GM18907 (cell line): ENCODE measurements around the gene ZNF84.
A peak's percentile ranks its signal among the peaks of the same experiment; 100 is the strongest.

ENCODE experiments used
- ATAC-seq: cut with Tn5 transposase; IDR thresholded peaks from one replicate; pipeline ENCODE4 v1.9.1; 2021; ENCODE audit warnings: mild to moderate bottlenecking, moderate library complexity; ENCODE audit not compliant: unreplicated experiment

ZNF84 gene

DNA sequence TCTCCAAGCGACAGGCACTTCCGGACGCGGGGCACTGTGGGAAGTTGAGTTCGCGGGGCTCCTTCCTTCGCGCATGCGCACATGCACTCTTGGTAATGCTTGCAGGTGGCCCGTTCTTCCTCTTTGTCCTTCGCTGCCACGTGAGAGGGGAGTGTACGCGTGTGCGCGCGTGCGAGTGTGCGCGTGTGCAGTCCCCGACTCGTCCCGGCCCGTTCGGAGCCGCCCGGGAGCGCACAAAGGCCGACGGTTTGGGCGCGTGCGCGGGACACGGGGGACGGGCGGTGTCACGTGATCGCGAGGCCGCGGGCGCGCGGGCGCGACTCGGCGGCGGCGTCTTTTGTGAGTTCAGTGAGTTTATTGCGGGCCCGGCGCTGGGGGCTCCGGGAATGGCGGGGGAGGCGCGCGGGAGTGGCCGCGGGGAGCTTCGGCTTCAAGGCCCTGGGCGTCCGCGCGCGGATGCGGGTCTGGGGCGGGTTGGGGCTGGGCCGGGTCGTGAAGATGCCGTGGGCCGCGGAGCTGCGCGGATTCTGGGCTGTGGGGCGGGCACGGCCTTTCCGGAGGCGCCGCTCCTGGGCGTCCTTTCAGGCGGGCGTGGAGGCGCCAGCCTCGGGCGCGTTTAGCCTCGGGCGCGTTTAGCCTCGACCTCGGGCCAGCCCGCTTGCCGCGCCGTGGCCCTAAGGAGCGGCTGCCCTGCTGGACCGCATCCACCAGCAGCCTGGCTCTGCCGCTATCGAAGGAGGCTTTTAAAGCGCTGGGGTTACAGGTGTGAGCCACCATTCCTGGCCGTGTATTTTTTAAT lies at the start of gene ZNF84:
Gene ZNF84 (plus strand): TSS at position 303 of the 799 bp plus-strand sequence. CDS start 3,959 bp downstream, outside the sequence.
- ATAC-seq: peak; percentile 95

DNA sequence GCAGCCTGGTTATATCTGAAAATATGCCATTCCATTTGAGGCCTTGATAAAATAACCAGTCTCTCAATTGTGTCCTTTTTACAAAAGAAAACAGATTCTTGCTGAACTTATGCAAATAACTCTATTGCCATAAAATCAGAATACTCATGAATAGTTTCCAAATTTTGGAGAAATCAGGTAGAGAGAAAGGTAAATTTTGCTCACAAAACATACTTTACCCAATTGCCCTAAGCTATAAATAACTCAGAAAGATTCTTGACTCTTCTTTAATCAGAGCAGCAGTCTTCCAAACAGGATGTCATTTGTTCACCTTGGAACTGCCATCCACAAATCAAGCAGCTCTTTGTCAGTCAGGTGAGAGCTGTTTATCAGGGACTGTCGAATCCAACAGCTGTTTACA lies 38.6 kb upstream of the ZNF84 start:
- no peak for ATAC-seq

DNA sequence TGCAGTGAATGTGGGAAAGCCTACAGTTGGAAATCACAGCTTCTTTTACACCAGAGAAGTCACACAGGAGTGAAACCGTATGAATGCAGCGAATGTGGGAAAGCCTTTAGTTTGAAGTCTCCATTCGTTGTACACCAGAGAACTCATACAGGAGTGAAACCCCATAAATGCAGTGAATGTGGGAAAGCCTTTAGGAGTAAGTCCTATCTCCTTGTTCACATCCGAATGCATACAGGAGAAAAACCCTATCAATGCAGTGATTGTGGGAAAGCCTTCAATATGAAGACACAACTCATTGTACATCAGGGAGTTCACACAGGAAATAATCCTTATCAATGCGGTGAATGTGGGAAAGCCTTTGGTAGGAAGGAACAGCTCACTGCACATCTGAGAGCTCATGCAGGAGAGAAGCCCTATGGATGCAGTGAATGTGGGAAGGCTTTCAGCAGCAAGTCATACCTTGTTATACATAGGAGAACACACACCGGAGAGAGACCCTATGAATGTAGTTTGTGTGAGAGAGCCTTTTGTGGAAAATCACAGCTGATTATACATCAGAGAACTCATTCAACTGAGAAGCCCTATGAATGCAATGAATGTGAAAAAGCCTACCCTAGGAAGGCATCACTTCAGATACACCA lies 26.5 kb upstream of the ZNF84 start:
- ATAC-seq: no peak

DNA sequence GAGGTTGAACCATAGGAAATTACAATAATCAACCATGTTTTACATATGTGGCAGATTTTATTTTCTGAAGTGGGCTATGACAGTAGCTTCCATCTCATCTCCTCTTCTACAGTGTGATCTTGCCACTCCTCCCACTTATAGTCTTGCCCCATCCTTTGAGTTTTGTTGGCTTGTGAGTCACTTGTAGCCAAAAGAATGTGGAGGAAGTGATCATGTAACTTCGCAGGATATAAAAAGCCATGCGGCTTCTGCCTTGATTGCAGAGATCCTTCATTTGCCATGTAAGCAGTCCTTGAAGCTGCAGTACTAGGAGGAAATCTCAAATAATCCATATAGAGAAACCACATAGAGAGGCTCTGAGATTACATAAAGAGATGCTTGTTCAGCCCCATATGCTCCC lies 13.7 kb upstream of the ZNF84 start:
- no peak for ATAC-seq

DNA sequence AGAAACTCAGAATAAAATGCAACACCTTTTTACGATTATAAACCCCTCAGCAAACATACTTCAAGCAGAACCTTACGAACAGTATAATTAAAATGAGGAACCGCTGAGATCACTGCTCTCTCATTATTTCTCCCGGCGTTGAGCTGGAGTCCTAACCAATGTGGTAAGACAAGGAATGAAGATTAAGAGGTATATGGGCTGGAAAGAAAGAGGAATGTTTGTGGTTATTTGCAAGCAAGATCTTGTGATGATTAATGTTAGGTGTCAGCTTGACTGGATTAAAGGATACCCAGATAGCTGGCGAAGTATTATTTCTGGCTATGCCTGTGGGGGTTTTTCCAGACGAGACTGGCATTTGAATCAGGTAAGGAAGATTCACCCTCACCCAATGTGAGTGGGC lies 10.3 kb upstream of the ZNF84 start:
- no peak for ATAC-seq

DNA sequence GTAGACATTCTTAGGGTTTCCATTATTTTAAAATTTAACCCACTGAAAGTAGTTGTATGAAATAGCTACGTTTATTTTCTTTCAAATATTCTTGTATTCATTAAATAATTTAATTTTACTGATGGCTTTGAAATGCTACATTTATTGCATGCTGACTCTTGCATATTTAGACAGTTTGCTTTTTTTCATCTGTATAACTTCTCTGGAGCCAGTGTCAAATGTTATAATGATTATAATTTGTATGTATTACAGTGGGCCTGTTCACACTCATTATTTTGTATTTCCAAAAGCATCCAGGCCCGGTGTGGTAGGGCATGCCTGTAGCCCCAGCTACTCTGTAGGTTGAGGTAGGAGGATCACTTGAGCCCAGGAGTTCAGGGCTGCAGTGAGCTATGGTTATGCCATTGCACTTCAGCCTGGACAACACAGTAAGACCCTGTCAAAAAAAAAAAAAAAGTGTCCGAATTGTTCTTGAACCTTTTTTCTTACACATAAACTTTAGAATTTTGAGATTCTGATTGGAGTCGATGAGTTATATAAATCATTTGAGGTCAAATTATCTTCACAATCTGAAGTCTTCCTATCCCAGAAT lies 905 bp downstream of the ZNF84 start:
- ATAC-seq: no peak

DNA sequence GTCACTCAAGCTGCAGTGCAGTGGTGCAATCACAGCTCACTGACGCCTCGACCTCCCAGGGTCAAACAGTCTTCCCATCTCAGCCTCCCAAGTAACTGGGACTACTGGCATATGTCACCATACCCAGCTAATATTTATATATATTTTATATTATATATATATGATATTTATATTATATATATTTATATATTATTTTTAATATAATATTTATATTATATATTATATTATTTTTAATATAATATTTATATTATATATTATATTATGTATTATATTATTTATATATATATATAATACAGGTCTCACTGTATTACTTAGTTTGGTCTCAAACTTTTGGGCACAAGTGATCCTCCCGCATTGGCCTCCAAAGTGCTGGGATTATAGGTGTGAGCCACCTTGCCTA lies 9.4 kb downstream of the ZNF84 start:
- no peak for ATAC-seq

DNA sequence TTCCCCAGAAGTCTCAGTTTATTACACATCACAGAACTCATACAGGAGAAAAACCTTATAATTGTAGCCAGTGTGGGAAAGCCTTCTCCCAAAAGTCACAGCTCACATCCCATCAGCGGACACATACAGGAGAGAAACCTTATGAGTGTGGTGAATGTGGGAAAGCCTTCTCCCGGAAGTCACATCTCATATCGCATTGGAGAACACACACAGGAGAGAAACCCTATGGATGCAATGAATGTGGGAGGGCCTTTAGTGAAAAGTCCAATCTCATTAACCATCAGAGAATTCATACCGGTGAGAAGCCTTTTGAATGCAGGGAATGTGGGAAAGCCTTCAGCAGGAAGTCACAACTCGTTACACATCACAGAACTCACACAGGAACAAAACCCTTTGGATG lies 20.1 kb downstream of the ZNF84 start:
- ATAC-seq: no peak

DNA sequence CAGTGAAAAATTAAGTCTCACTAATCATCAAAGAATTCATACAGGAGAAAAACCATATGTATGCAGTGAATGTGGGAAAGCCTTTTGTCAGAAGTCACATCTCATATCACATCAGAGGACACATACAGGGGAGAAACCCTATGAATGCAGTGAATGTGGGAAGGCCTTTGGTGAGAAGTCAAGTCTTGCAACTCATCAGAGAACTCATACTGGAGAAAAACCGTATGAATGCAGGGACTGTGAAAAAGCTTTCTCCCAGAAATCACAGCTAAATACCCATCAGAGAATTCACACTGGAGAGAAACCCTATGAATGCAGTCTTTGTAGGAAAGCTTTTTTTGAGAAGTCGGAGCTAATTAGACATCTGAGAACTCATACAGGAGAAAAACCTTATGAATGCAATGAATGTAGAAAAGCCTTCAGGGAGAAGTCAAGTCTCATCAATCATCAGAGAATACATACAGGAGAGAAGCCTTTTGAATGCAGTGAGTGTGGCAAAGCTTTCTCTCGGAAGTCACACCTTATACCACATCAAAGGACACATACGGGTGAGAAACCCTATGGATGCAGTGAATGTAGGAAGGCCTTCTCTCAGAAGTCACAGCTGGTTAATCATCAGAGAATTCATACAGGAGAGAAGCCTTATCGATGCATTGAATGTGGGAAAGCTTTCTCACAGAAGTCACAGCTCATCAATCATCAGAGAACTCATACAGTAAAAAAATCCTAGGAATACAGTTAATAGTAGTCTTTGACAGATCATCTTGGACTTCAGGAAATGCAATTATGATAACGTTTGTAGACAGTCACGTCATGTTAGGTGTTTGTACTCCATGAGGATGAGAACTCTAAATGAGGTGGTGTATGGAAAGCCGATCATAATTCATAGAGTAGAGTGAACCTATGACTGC lies 21.1 kb downstream of the ZNF84 start:
- ATAC-seq: no peak

DNA sequence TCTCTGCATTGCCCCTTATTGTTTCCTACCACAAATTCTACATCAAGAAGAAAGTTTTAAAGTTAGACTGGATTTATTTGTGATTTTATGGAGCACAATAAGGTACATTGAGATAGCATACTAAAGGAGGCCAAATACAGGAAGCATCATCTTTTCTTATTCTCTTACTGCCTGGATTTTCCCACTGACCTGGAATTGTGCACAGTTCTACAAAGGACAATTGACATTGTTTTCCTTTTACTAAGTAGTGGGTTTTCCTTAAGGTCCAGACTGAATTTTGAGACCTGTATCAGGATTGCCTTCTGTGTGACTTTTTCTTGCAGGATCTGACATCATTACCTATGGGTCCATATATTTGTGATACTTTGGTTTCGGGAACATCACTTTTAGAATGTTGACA lies 24.6 kb downstream of the ZNF84 start:
- ATAC-seq: no peak

DNA sequence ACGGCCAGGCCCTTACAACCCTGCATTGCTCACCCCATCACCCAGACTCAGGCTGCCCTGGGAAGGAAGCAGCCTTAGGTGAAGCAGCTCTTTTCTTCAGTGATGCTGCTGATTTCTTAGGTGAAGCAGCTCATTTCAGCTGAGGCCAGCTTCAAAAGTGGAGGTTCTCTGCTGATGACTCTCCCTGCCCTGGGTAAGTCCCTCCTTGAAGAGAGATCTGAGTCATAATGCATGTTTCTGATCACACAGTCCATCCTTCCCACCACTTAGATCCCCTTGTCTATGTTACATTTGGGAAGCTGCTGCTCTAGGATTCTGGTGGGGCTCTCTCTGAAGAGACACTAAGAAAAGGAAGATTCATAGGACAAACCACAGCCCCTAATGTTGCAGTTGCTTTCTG lies 26.2 kb downstream of the ZNF84 start:
- no peak for ATAC-seq

DNA sequence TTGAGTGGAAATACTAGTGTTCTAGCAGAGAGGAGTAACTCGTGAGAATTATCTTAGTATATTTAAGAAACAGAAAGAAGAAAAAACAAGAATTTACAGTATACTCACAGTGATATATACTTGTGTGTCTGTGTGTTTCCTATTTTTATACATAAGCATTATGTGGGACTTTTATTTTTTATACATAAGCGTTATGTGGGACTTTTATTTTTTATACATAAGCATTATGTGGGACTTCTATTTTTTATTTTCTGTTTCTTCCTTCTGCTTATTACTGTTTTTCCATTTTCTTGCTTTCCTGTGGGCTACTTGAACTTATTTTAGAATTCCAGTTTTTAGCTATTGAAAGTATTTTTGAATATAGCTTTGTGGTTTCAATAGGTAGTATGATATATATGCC lies 36.5 kb downstream of the ZNF84 start:
- no peak for ATAC-seq

DNA sequence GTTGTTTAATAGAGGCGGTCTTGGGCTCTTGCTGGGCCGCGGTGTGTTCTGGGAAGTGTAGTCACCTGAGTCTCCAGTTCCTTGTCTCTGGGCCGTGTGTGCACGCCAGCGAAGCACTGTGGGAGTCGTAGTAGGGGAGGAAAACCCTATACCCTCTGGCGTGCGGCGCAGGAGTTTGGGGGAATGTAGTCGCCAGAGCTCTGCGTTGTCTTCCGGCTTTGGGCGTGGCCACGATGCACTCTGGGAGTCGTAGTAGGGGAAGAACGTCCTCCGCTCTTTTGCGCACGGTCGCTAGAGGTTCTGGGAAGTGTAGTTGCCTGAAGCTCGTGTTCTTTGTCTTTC lies 42.7 kb downstream of the ZNF84 start:
- ATAC-seq: peak; percentile 87

DNA sequence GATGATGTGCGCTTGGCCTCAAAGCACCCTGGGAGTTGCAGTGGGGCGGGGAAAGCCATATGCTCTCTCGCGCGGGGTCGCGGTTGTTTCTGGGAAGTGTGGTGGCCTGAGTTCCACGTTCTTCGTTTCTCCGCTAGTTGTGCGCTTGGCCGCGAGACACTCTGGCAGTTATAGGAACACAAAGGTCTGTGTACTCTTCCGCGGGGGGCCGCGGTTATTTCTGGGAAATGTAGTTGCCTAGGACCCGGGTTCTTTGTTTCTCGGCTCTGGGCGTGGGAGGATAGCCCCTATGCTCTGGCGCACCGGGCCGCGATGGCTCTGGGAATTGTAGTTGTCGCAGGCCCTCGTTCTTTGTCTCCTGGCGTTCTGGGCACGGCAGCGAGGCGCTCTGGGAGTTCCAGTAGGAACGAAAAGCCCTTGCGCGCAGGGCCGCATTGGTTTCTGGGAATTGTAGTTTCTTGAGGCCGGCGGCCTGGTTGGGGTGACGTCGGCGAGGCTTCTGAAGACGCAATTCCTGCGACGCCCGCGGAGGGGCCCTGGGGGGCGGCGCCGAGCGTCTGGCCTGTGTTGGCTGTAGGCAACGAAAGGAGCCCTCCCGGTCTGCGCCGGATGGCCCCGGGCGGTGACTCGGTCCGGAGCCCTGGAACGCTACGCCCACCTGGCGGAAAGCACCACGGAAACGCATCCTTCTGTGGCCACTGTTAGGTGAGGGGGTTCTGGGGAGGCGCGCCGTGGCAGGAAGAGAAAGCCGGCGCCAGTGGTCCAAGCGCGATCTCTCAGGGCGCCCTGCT lies 43.3 kb downstream of the ZNF84 start, which contains the start of gene ZNF140:
Gene ZNF140 (plus strand): TSS at position 556 of the 791 bp plus-strand sequence. CDS start 398 bp downstream, outside the sequence.
- ATAC-seq: peak; percentile 82

DNA sequence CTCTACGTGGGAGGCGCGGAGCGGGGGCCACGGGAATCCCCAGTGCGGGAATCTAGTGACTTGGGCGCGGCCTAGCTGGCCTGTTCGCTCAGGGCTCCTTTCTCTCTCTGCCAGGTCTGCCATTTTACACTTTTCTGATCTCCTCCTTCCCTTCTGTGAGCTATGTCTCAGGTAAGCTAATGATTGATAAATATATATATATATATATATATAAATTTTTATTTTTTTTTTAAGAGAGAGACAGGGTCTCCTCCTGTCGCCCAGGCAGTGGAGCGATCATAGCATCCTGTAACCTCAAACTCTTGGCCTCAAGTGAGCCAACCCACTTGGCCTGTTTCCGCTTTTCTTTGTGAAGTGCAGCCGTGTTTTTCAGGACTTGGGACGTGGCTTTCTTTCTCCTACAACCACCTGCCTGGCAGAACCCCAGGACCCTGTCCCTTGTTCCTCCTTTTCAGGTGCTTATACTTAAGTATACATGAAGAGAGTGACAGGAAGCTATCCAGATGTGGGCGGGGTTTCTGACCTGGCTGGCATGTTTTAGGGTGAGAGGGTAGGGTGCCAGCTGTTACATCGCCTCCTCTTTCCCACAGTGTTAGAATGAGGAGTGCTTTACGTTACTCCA lies 44.0 kb downstream of the ZNF84 start:
- ATAC-seq: no peak

DNA sequence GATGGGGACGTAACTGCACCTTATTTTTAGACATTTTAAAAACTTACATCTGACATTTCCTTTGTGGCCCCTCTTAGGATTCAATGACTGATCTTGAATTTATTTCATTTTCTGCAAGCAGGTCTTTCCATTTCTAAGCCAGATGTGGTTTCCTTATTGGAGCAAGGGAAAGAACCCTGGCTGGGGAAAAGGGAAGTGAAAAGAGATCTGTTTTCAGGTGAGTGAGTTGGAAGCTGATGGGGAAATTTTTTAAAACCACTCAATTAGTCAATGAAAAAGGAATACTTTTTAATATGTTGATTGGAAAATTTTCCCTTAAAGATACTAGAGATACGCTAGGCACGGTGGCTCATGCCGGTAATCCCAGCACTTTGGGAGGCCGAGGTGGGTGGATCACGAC lies 46.0 kb downstream of the ZNF84 start:
- no peak for ATAC-seq

DNA sequence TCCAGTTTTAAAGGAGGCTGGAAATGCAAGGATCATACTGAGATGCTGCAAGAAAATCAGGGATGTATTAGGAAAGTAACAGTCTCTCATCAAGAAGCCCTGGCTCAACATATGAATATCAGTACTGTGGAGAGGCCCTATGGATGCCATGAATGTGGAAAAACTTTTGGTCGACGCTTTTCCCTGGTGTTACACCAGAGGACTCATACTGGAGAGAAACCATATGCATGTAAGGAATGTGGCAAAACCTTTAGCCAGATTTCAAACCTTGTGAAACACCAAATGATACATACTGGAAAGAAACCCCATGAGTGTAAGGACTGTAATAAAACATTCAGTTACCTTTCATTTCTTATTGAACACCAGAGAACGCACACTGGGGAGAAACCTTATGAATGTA lies 68.3 kb downstream of the ZNF84 start:
- no peak for ATAC-seq

DNA sequence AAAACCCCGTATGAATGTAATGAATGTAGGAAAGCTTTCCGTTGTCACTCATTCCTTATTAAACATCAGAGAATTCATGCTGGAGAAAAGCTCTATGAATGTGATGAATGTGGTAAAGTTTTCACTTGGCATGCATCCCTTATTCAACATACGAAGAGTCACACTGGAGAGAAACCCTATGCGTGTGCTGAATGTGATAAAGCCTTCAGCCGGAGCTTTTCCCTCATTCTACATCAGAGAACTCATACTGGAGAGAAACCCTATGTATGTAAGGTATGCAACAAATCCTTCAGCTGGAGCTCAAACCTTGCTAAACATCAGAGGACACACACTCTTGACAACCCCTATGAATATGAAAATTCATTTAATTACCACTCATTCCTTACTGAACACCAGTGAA lies 68.9 kb downstream of the ZNF84 start:
- ATAC-seq: no peak

DNA sequence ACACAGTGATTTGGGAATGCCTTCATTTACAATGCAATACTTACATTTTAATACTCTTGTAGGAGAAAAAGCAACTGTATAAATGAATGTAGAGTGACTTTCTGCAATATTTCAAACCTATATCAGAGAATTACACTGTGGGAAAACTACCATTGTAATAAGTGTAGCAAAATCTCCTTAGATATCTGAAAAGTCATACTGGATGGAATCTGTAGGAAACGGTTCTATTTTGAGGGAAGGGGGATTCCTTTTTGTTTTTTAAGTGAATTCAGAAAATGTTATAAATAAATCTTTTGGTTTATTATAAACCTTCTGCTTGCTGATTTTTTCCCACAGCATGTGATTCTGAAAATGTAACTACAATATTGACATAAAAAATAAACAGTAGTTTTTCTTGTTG lies 69.8 kb downstream of the ZNF84 start:
- no peak for ATAC-seq

DNA sequence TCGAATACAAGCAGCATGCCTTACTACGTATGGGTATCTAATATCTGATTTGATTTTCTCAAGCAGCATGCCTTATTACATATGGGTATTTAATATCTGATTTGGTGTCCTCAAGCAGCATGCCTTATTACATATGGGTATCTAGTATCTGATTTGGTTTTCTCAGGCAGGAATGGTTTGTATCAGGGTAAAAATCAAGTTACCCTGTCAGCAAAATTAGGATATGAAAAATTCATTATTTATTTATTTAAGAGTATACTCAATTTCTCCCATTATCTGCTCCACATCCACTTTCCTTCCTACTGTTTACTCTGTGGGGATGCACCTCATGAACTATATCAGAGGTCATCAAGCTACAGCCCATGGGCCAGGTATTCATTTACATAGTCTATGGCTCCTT lies 70.8 kb downstream of the ZNF84 start:
- ATAC-seq: no peak
